HG03060 (cell line): ENCODE data around the gene RAMP1.

ENCODE experiments used
- ATAC-seq: cut with Tn5 transposase; IDR thresholded peaks from one replicate; pipeline ENCODE4 v1.9.1; 2021; ENCODE audit warnings: low read depth, moderate number of reproducible peaks; ENCODE audit not compliant: unreplicated experiment

Gene RAMP1

DNA sequence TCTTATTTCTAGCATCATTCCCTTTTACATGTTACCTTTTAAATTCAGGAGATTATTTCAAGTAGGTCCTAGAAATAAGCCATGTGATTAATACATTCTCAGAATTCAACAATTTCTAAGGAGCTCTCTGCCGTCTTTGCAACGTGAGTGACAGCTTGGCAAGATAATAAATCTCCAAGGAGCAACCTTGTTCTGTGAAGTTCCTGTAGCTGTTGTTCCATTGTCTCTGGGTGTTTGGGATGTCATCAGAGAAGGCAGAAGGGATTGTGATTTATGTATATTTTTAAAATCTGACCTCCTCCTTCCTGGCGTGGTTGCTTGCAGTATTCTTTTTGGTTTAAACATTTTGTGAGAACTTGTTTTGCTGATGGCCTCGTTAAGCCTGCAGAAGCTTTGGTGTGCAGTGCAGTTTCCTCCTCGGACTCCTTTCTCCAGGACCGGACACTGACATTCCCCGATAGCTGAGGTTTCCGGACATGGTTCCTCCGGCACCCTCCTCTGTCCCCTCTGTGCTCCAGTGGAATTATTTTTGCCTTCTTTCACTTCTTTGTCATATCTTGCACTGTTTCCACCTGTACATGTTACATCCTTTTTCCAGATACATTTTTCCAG lies 33.7 kb downstream of the RAMP1 start:
- no peak for ATAC-seq

DNA sequence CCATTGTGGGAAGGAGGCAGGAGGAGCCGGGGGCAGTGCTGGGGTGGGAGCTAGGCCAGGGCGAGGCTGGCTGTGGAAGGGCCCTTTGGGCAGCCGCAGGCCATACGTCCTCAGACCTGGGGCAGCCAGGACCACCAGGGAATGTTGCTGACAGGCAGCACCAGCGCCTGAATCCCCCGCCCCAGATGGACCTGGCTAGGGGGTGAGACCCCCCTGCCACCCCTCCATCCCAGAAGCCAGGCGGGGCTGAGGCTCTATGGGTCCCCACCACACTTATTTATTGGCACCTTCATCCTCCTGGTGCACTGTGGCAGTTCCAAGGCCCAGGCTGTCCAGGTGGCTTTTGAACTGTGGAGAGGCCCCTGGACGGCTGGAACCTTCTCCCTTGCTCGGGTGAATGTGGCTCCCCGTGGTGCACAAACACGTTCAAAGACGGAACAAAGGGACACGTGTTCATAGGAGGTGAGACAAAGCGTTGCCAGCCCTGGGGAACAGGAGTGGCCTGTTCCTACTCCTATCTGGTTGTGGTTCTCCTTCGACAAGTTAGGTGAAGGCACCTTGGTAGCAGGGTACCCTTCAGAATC lies 35.1 kb downstream of the RAMP1 start:
- ATAC-seq: no peak

- no peak for ATAC-seq
Measured at GRCh38 chr2:237894986-237895543, 35.6 kb downstream of the RAMP1 start.

DNA sequence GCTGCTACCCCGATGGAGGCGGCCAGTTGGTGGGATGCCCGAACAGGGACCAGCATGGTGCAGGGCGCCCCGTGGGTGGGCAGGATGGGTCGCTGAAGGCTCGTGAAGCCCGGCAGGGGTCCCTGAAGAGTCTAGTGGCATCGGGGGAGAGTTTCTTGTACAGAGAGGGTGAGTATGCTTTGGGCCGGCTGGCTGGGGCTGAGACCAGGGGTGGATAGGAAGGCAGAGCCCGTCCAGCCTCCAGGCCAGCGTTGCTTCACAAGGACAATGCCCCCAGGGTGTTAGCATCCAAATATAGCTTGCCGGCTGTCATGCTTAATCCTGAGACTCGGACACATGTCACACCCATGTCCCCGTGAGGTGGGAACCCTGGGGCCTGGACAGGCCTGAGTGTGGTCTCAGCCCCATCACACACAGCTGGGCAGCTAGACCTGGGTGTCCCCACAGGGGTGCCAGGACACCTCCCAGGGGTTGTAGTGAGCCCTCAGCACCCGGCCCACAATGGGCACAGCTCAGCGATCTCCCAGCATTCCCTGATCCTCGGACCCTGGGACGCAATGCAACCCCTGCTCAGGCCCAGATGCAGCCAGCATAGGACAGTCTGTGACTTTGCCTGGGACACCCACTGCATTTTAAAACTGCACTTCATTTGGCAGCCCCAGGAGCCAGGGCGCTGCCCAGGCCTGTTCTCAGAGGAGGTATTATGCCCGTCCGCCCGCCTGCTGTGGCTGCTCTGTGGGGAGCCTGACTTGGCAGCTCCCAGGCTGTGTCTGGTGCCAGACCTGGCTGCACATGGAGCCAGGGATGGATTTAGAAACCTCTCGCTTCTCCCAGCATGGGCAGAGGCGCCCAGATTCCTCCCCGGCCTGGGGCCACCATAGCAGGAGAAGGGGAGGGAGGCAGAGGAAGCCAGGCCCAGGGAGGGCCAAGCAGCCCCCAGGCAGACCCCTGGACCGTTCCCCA lies 36.4 kb downstream of the RAMP1 start:
- no peak for ATAC-seq

GRCh38 chr2:237896507-237896892 lies 37.1 kb downstream of the RAMP1 start:
- no peak for ATAC-seq

- no peak for ATAC-seq
Measured at GRCh38 chr2:237896956-237897355, 37.5 kb downstream of the RAMP1 start.

DNA sequence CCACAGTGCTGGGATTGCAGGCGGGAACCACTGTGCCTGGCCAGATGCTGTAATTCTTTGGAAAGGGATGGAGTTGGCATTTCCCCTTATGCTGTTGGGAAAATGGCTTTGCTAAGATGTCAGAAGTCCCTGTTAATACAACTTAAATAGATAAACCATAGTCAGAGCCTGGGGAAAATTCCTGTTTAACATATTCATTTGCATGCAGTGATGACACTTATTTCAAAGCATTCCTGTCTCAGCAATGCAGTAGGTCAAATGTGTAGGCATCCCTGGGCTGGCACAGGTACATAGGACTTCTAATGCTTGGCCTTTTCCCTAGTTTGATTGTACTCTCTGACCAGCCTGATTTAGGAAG lies 38.6 kb downstream of the RAMP1 start:
- ATAC-seq: no peak

DNA sequence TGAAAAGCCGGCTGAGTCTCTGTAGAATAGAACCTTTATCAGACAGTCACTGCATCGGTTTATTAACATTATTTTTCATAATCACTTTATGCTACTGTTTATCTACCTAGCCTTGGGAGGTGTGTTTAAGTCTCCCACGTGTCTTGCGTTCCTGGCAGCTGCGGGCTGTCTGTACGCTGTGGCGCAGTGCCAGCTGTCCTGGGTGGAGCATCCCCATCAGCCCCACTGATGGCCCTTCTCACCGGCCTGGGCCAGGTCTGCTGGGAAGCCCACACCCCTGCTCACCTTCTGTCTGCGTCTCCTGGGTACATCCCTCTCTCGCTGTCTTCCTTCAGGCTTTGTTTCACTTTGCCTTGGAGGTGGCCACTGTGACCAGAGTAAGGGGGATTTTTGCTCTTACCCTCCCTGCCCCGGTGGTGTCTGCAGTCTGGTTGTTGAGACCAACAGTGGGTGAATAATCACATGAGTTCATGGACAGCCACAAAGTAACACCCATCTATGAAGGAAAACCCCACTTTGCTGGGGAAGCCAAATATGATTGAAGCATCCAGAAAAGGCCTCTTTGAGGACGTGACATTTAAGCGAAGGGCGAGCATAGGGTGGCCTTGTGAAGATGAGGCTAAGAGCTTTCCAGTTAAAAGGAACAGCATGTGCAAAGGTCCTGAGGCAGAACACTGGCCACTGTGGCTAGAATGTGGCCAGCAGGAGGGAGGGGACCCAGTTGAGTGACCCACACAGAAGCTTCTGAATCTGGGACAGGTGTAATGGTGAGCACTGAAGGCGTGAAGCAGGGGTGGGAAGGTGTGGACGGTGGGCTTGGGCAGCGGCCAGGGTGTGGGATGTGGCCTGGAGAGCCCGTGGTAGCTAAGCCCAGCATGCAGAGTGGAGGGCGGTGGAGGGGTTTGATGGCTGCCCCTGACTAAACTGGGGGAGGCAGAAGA lies 41.7 kb downstream of the RAMP1 start:
- ATAC-seq: no peak

DNA sequence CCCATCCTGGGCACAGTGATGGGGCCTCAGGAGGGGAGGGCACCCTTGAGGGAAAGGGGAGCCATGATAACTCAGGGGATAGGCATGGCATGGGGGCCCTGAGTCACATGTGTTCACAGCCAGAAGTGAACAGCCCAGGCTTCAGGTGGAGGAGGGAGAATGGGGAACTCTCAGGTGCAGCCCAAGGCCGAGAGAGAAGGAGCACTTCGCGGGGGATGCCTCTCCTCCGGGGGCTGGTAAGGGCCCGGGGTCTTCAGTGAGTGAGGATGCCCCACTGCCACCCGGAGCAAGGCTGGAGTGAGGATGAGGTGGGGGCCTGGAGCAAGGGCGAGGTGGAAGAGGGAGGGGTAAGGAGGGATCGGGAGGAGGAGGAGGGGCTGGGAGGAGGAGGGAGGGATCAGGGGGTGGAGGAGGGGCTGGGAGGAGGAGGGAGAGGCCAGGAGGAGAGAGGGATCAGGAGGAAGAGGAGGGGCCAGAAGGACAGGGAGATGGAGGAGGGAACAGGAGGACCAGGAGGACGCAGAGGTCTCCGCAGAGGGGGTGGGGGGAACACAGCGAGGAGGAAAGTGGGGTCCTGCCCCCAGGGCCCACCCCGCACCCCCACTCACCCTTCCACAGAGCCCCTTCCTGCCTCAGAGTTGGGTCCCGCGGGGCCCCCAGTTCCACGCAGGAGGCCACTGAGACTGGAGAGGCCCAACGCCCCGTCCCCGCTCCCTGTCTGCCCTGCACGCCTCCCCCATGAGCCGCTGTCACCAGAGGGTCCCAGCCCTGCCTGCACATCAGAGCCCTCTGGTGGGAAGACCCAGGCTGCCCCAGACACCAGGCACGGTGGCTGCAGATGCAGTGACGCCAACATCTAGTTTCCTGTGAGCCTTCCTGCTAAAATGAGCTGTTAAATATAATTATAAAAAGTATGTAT lies 42.8 kb downstream of the RAMP1 start:
- ATAC-seq: no peak

GRCh38 chr2:237904831-237905599 lies 45.6 kb downstream of the RAMP1 start:
- ATAC-seq: no peak

DNA sequence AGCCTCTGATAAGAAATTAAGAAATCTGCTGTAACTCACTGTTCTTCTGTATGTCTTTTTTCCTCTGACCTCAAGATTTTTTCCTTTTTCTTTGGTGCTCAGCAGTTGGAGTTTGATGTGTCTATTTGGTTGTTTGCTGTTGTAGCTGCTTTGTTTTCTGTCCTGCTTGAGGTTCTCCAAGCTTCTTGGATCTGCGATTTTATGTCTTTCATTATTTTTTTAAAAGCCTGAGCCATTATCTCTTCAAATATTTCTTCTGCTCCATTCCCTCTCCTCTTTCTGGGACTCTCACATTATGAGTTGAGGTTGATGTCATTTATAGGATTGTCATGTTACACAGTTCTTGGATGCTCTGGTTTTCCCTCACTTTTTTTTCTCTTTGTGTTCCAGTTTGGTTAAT lies 47.7 kb downstream of the RAMP1 start:
- no peak for ATAC-seq

DNA sequence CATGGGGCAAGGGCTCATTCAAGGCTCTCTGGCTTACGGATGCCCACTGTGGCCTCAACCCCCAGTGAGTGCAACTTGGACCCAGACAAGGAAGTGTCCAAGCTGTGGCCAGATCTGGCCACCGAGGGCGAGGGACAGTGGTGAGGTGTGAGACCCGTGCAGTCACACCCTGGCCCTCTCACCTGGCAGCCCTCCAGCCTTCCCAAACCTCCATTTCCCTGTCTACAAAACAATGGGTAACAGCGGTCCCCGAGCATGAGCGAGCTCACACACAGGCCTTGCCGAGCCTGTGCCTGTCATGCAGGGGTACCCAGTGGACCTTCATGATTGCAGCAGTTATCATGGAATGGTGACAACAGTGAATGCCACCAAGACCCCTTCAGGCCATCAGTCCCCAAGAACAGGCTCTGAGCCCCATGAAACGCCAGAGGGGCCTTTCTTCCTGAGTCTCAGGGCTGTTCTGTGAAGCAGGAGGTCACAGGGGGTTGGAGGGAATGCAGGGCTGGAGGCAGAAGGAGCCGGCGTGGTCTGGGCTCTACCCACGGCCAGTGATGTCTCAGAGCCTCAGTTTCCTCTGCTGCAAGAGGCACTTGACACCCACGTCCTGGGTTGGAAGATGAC lies 49.8 kb downstream of the RAMP1 start:
- no peak for ATAC-seq

DNA sequence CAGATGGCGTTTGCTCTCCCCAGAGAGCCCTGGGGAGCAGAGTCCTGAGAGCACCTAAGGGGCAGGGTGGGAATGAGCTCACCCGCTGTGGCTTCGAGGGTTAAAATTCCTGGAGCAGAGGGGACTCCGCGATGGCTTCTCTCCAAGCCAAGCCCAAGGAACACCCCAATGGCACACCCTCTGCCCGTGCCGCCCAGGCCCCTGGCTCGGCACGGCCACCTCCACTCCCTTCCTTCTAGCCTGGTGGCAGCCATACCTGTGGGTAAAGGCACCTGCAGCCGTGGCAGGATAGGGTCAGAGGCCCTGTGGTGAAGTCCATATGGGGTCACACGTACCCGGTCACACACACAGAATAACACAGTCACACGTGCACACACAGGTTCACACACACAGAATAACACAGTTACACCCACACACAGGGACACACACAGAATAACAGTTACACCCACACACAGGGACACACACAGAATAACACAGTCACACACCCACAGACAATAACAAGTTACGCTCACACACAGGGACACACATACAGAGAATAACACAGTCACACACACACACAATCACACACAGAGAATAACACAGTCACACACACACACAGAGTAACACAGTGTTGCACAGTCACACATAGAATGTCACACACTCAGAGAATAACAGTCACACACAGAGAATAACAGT lies 50.5 kb downstream of the RAMP1 start:
- ATAC-seq: no peak

- ATAC-seq: no peak
Measured at GRCh38 chr2:237910576-237911362, 51.3 kb downstream of the RAMP1 start.

GRCh38 chr2:237911363-237912017 lies 52.1 kb downstream of the RAMP1 start:
- no peak for ATAC-seq
